ENCODE measurements around the gene SYCE3.

- TF ChIP-seq CTCF (tag by site-specific recombination; IDR thresholded peaks at IDR 0.05), result no peak
- no peak for TF ChIP-seq TCF7L2 (IDR thresholded peaks at IDR 0.05; ENCODE audit: borderline replicate concordance, low read depth, low read length)
- 0 out of 2 replicates have a peak, but pooled peaks have one; percentile 6 for TF ChIP-seq ZEB2 (tag by site-specific recombination; IDR thresholded peaks at IDR 0.05)
- TF ChIP-seq, protein P1, sequence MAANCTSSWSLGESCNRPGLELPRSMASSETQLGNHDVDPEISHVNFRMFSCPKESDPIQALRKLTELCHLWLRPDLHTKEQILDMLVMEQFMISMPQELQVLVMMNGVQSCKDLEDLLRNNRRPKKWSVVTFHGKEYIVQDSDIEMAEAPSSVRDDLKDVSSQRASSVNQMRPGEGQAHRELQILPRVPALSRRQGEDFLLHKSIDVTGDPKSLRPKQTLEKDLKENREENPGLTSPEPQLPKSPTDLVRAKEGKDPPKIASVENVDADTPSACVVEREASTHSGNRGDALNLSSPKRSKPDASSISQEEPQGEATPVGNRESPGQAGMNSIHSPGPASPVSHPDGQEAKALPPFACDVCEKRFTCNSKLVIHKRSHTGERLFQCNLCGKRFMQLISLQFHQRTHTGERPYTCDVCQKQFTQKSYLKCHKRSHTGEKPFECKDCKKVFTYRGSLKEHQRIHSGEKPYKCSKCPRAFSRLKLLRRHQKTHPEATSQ (tag by site-specific recombination; IDR thresholded peaks at IDR 0.05), result no peak
- TF ChIP-seq ZFP41 (tag by site-specific recombination; IDR thresholded peaks at IDR 0.05; ENCODE audit: borderline replicate concordance), result no peak
- TF ChIP-seq, protein P2, sequence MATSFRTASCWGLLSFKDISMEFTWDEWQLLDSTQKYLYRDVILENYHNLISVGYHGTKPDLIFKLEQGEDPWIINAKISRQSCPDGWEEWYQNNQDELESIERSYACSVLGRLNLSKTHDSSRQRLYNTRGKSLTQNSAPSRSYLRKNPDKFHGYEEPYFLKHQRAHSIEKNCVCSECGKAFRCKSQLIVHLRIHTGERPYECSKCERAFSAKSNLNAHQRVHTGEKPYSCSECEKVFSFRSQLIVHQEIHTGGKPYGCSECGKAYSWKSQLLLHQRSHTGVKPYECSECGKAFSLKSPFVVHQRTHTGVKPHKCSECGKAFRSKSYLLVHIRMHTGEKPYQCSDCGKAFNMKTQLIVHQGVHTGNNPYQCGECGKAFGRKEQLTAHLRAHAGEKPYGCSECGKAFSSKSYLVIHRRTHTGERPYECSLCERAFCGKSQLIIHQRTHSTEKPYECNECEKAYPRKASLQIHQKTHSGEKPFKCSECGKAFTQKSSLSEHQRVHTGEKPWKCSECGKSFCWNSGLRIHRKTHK (tag by site-specific recombination; IDR thresholded peaks at IDR 0.05), result no peak
- TF ChIP-seq ZNF416 (tag by site-specific recombination; IDR thresholded peaks at IDR 0.05), result no peak
- no peak for TF ChIP-seq REST (tag by site-specific recombination; IDR thresholded peaks at IDR 0.05)
- peak; percentile 32; the same call in 1 of the 2 replicates for TF ChIP-seq ZNF341 (tag by site-specific recombination; IDR thresholded peaks at IDR 0.05; ENCODE audit: low read depth)
- TF ChIP-seq, protein P3, sequence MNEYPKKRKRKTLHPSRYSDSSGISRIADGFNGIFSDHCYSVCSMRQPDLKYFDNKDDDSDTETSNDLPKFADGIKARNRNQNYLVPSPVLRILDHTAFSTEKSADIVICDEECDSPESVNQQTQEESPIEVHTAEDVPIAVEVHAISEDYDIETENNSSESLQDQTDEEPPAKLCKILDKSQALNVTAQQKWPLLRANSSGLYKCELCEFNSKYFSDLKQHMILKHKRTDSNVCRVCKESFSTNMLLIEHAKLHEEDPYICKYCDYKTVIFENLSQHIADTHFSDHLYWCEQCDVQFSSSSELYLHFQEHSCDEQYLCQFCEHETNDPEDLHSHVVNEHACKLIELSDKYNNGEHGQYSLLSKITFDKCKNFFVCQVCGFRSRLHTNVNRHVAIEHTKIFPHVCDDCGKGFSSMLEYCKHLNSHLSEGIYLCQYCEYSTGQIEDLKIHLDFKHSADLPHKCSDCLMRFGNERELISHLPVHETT (tag by site-specific recombination; IDR thresholded peaks at IDR 0.05), result no peak
- no peak for TF ChIP-seq ZNF239 (tag by site-specific recombination; IDR thresholded peaks at IDR 0.05)
These were observed 38.0 kb downstream of the SYCE3 start for GRCh38 chr22:50524676-50525103.
